Activated gamma-delta T cell treated with Interleukin-2 at 50 U/mL for 16 hours (primary cell): ENCODE measurements around the gene PCDHB5.
"Not testable (repeated sequence)": the region's sequence is repeated elsewhere in the genome, so short reads cannot be mapped to it uniquely, and the experiment has no call there.

ENCODE experiments used
- DNase-seq: peaks from one replicate; pipeline ENCODE4 v3.0.0-alpha.2; 2020

The PCDHB5 gene

DNA sequence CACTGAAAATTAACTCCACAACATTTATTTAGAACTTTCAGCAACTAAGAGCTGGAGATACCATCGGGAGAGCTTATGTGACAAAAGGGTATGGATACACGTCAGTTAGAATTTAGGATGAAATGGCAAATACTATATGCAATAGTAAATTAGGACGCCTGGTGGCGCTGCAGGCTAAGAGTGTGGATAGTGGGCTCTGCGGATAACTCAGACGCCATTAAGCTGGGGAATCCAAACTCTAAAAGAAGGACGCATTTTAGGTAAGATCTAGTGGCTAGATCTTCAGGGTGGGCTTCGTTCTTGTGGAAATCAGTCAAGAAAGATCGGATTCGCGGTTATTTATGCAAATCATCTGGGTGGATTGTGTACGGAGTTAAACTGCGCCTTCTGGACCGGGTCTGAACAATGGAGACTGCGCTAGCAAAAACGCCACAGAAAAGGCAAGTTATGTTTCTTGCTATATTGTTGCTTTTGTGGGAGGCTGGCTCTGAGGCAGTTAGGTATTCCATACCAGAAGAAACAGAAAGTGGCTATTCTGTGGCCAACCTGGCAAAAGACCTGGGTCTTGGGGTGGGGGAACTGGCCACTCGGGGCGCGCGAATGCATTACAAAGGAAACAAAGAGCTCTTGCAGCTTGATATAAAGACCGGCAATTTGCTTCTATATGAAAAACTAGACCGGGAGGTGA is at the start of gene PCDHB5:
PCDHB5 (plus strand) TSS at position 177 of the 688 bp plus-strand sequence; CDS start at position 406, 229 bp downstream.
- DNase-seq, result no peak

- DNase-seq, result no peak
These were observed 40.3 kb upstream of the PCDHB5 start, which contains the start of gene PCDHB2 for GRCh38 chr5:141094481-141095262. PCDHB2 (plus strand) TSS chr5:141094615; CDS start chr5:141094791, 176 bp downstream.

DNA sequence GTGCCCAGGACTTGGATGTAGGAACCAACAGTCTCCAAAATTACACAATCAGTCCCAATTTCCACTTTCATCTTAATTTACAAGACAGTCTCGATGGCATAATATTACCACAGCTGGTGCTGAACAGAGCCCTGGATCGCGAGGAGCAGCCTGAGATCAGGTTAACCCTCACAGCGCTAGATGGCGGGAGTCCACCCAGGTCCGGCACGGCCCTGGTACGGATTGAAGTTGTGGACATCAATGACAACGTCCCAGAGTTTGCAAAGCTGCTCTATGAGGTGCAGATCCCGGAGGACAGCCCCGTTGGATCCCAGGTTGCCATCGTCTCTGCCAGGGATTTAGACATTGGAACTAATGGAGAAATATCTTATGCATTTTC is 39.8 kb upstream of the PCDHB5 start:
- no peak for DNase-seq

DNA sequence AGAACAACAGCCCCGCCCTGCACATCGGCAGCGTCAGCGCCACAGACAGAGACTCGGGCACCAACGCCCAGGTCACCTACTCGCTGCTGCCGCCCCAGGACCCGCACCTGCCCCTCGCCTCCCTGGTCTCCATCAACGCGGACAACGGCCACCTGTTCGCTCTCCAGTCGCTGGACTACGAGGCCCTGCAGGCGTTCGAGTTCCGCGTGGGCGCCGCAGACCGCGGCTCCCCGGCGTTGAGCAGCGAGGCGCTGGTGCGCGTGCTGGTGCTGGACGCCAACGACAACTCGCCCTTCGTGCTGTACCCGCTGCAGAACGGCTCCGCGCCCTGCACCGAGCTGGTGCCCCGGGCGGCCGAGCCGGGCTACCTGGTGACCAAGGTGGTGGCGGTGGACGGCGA is 38.8 kb upstream of the PCDHB5 start:
- DNase-seq, result not testable (repeated sequence)

DNA sequence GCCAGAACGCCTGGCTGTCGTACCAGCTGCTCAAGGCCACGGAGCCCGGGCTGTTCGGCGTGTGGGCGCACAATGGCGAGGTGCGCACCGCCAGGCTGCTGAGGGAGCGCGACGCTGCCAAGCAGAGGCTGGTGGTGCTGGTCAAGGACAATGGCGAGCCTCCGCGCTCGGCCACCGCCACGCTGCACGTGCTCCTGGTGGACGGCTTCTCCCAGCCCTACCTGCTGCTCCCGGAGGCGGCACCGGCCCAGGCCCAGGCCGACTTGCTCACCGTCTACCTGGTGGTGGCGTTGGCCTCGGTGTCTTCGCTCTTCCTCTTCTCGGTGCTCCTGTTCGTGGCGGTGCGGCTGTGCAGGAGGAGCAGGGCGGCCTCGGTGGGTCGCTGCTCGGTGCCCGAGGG is 38.4 kb upstream of the PCDHB5 start:
- not testable (repeated sequence) for DNase-seq

DNA sequence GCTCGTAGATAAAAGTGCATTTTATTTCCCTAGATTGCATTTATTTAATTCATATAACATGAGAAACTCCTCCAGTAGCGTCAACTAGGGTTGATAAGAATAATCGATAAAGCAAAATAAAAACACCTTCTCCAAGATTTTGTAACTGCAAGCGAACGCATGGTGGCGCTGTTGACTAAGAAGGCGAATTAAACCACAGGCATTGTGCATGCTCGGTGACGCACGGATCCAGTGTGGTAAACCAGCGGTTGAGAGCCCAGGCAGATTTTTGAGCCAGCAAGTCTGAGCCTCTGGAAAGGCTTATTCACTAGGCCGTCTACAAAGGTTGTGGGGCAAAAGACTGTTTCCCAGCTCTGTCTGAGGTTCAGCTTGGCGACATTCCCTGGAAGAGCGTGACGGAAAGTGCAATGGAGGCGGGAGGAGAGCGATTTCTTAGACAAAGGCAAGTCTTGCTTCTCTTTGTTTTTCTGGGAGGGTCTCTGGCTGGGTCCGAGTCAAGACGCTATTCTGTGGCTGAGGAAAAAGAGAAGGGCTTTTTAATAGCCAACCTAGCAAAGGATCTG is 34.7 kb upstream of the PCDHB5 start, which contains the start of gene PCDHB3:
PCDHB3 (plus strand) TSS at position 231 of the 563 bp plus-strand sequence; CDS start at position 408, 177 bp downstream.
- no peak for DNase-seq

DNA sequence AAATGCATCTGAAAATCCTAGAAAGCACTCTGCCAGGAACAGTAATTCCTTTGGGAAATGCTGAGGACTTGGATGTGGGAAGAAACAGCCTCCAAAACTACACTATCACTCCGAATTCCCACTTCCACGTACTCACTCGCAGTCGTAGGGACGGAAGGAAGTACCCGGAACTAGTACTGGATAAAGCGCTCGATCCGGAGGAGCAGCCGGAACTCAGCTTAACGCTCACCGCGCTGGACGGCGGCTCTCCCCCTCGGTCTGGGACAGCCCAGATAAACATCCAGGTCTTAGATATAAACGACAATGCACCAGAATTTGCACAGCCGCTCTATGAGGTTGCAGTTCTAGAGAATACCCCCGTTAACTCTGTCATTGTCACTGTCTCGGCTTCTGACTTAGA is 33.9 kb upstream of the PCDHB5 start:
- DNase-seq, result no peak

- DNase-seq, result not testable (repeated sequence)
These were observed 32.9 kb upstream of the PCDHB5 start for GRCh38 chr5:141102070-141102469.

DNA sequence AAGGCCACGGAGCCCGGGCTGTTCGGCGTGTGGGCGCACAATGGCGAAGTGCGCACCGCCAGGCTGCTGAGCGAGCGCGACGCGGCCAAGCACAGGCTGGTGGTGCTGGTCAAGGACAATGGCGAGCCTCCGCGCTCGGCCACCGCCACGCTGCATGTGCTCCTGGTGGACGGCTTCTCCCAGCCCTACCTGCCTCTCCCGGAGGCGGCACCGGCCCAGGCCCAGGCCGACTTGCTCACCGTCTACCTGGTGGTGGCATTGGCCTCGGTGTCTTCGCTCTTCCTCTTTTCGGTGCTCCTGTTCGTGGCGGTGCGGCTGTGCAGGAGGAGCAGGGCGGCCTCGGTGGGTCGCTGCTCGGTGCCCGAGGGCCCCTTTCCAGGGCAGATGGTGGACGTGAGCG is 32.5 kb upstream of the PCDHB5 start:
- not testable (repeated sequence) for DNase-seq

DNA sequence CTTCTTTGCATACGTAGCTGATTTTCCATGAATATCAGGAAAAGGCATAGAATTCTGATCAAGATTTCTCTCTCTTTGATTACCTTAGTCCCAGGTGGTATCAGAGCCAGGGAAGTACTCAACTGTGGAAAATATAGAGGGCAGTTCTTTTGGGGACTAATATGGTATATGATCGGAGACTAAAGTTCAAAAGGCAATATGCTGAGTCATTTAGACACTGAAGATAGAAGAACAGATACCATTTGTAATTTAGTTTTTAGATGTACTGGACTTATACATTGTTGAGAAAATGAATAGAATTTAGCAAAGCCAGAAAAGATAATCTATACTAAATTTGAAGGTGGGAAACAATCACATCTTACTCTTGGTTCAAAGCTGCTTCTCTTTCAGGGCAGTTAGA is 29.7 kb upstream of the PCDHB5 start:
- no peak for DNase-seq

GRCh38 chr5:141119250-141119649 is 15.8 kb upstream of the PCDHB5 start:
- DNase-seq, result no peak

- no peak for DNase-seq
These were observed 13.4 kb upstream of the PCDHB5 start, which contains the start of gene PCDHB4 for GRCh38 chr5:141121563-141121962. PCDHB4 (plus strand) TSS chr5:141121818; CDS start chr5:141121999, 181 bp downstream.

GRCh38 chr5:141121985-141122384 is 13.0 kb upstream of the PCDHB5 start:
- no peak for DNase-seq

DNA sequence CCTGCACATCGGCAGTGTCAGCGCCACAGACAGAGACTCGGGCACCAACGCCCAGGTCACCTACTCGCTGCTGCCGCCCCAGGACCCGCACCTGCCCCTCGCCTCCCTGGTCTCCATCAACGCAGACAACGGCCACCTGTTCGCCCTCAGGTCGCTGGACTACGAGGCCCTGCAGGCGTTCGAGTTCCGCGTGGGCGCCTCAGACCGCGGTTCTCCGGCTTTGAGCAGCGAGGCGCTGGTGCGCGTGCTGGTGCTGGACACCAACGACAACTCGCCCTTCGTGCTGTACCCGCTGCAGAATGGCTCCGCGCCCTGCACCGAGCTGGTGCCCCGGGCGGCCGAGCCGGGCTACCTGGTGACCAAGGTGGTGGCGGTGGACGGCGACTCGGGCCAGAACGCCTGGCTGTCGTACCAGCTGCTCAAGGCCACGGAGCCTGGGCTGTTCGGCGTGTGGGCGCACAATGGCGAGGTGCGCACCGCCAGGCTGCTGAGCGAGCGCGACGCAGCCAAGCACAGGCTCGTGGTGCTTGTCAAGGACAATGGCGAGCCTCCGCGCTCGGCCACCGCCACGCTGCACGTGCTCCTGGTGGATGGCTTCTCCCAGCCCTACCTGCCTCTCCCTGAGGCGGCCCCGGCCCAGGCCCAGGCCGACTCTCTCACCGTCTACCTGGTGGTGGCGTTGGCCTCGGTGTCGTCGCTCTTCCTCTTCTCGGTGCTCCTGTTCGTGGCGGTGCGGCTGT is 11.4 kb upstream of the PCDHB5 start:
- not testable (repeated sequence) for DNase-seq

DNA sequence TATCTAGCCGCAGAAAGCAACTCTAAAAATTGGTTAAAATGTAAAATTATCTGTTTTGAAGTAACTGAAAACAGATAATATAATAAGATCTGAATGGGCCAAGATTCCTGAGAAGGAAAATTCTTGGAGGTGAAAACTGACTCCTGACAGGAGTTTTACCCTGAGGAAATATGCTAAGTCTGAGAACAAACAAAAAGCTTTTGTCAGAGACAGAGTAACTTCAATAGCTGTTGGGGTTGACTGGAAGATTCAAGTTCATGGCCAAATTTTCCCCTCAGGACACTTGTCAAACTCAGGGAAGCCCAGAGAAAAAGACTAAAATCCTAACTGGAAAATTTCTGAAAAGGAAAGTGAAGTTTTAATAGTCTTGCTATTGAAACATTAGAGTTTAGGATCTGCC is 7.7 kb upstream of the PCDHB5 start:
- DNase-seq, result no peak

GRCh38 chr5:141135718-141136266 is 786 bp downstream of the PCDHB5 start:
- DNase-seq, result no peak

DNA sequence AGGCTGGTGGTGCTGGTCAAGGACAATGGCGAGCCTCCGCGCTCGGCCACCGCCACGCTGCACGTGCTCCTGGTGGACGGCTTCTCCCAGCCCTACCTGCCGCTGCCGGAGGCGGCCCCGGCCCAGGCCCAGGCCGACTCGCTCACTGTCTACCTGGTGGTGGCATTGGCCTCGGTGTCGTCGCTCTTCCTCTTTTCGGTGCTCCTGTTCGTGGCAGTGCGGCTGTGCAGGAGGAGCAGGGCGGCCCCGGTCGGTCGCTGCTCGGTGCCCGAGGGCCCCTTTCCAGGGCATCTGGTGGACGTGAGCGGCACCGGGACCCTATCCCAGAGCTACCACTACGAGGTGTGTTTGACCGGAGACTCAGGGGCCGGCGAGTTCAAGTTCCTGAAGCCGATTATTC is 2.3 kb downstream of the PCDHB5 start:
- not testable (repeated sequence) for DNase-seq

GRCh38 chr5:141149812-141150211 is 14.8 kb downstream of the PCDHB5 start, which contains the start of gene PCDHB6:
PCDHB6 (plus strand) TSS chr5:141150057; CDS start chr5:141150258, 201 bp downstream.
- no peak for DNase-seq

DNA sequence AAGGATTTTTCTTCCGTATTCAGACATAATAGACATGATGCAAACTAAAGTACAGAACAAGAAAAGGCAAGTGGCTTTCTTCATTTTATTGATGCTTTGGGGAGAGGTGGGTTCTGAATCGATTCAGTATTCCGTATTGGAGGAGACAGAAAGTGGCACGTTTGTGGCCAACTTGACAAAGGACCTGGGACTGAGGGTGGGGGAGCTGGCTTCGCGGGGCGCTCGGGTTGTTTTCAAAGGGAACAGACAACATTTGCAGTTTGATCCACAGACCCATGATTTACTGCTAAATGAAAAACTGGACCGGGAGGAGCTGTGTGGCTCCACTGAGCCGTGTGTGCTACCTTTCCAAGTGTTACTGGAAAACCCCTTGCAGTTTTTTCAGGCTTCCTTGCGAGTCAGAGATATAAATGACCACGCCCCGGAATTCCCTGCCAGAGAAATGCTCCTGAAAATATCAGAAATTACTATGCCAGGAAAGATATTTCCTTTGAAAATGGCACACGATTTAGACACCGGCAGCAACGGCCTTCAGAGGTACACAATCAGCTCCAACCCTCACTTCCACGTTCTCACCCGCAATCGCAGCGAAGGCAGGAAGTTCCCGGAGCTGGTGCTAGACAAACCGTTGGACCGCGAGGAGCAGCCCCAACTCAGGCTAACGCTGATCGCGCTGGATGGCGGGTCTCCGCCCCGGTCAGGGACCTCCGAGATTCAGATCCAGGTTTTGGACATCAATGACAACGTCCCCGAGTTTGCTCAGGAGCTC is 15.4 kb downstream of the PCDHB5 start:
- no peak for DNase-seq

DNA sequence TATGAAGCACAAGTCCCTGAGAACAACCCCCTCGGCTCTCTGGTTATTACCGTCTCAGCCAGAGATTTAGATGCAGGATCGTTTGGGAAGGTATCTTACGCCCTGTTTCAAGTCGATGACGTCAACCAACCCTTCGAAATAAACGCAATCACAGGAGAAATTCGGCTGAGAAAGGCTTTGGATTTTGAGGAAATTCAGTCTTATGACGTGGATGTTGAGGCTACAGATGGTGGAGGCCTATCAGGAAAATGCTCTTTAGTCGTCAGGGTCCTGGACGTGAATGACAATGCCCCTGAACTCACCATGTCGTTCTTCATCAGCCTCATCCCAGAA is 16.0 kb downstream of the PCDHB5 start:
- DNase-seq, result no peak

DNA sequence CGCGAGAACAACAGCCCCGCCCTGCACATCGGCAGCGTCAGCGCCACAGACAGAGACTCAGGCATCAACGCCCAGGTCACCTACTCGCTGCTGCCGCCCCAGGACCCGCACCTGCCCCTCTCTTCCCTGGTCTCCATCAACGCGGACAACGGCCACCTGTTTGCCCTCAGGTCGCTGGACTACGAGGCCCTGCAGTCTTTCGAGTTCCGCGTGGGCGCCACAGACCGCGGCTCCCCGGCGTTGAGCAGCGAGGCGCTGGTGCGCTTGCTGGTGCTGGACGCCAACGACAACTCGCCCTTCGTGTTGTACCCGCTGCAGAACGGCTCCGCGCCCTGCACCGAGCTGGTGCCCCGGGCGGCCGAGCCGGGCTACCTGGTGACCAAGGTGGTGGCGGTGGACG is 16.6 kb downstream of the PCDHB5 start:
- DNase-seq, result not testable (repeated sequence)

DNA sequence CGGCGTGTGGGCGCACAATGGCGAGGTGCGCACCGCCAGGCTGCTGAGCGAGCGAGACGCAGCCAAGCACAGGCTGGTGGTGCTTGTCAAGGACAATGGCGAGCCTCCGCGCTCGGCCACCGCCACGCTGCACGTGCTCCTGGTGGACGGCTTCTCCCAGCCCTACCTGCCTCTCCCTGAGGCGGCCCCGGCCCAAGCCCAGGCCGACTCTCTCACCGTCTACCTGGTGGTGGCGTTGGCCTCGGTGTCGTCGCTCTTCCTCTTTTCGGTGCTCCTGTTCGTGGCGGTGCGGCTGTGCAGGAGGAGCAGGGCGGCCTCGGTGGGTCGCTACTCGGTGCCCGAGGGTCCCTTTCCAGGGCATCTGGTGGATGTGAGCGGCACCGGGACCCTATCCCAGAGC is 17.1 kb downstream of the PCDHB5 start:
- DNase-seq, result not testable (repeated sequence)
